NT2/D1 (cell line): ENCODE results near the gene DHX8.

Source experiments
- SUZ12 ChIP-seq: IDR thresholded peaks from 2 replicates; pipeline ENCODE4 v1.6.1; 2011; ENCODE audit not compliant: insufficient read length, insufficient read depth; ENCODE audit errors: extremely low read depth
- YY1 ChIP-seq: IDR thresholded peaks from 2 replicates; pipeline ENCODE4 v1.6.1; 2011; ENCODE audit not compliant: insufficient read length, insufficient read depth
- ZNF274 ChIP-seq: IDR thresholded peaks from 2 replicates; pipeline ENCODE4 v1.6.1; 2011; ENCODE audit warnings: mild to moderate bottlenecking, low read depth, low read length

DNA sequence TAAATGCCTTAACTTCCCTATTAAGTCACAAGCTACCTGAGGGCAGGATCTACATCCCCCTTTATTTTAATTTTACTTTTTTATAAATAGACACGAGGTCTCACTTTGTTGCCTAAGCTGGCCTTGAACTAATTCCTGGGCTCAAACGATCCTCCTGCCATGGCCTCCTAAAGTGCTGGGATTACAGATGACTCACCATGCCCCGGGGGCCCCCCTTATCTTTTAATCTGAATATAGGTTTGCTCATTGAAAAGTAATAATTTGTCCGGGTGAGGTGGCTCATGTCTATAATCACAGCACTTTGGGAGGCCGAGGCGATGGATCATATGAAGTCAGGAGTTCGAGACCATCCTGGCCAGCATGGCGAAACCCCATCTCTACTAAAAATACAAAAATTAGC, 48.2 kb downstream of the DHX8 start:
- TF ChIP-seq YY1 (no peak), ZNF274 (no peak), SUZ12 (no peak)
